ENCODE data around the gene HDAC1. TPM values are rescaled to one million over a fixed set of nuclear protein-coding genes. Genes with fewer than 3 reads are reported as not detected.

Gene HDAC1
- total and polyA plus RNA-seq, 2 of the 8 experiments (the other 6 are each of a cell fraction or from before 2014, with no cell fraction given), result 111 to 125 TPM

GRCh38 chr1:32352831-32353383 lies 61.0 kb downstream of the HDAC1 start:
- Histone ChIP-seq H3K4me1 (replicated peaks in 1 of 4; ENCODE audit: control insufficient read depth in 3 of 4, insufficient read depth in 4 of 4, low read length in 3 of 4) (peaks cover 0 to 9% (median 3%) of the 10 kb centered on the region in 4 experiments; a peak in 5 of 7 replicates), H3K18ac (ENCODE audit: extremely low read depth, low read length) (no peak overlapping the region; the same call in 1 of the 2 replicates), H4K8ac (ENCODE audit: extremely low read depth, insufficient read depth, low read length) (no peak overlapping the region), H4K5ac (ENCODE audit: insufficient read length, low read depth, low read length) (no peak overlapping the region), H3K9me3 (ENCODE audit: insufficient read depth in 2 of 2, low read depth in 1 of 2, low read length in 1 of 2) (peaks cover 6 to 12% of the 10 kb centered on the region in 2 experiments), H3K56ac (replicated peaks; ENCODE audit: insufficient read length, low read depth, low read length) (no peak overlapping the region), H2BK120ac (replicated peaks; ENCODE audit: low read depth, low read length) (no peak overlapping the region), H3K36me3 (ENCODE audit: control insufficient read depth in 2 of 4, insufficient read depth in 4 of 4, low read length in 3 of 4) (no peaks in the 10 kb centered on the region), H2AK5ac (ENCODE audit: low read depth, low read length) (no peak overlapping the region), H3K27ac (ENCODE audit: low read depth, low read length) (no peak overlapping the region), H2AFZ (ENCODE audit: low read length) (no peak overlapping the region), H3K79me1 (ENCODE audit: low read depth, low read length) (no peaks in the 10 kb centered on the region), H2BK12ac (ENCODE audit: low read depth, low read length) (no peak overlapping the region), H3K4me3 (ENCODE audit: extremely low read depth in 1 of 4, insufficient read depth in 2 of 4, low read depth in 3 of 4, low read length in 4 of 4) (no peak overlapping the region), H3K23me2 (ENCODE audit: low read depth, low read length) (peaks cover 6% of the 10 kb centered on the region; the same call in 1 of the 2 replicates), H3K27me3 (replicated peaks in 1 of 4; ENCODE audit: control insufficient read depth in 3 of 4, extremely low read depth in 1 of 4, insufficient read depth in 3 of 4, low read length in 3 of 4) (peaks cover 2 to 20% (median 14%) of the 10 kb centered on the region in 4 experiments), H2BK15ac (ENCODE audit: low read length) (0 out of 2 replicates have a peak overlapping the region, but pooled peaks have one; percentile 40), H4K20me1 (replicated peaks in 1 of 2; ENCODE audit: control insufficient read depth in 1 of 2, insufficient read depth in 2 of 2, low read length in 2 of 2) (peaks cover 0 to 2% of the 10 kb centered on the region in 2 experiments), H3K4me2 (ENCODE audit: insufficient read depth in 1 of 2, low read depth in 2 of 2, low read length in 2 of 2) (peak overlapping the region in 1 of 2 experiments; percentile 73; a peak in 1 of 4 replicates), H3K79me2 (ENCODE audit: control insufficient read depth in 1 of 2, insufficient read depth in 2 of 2, low read length in 2 of 2) (no peaks in the 10 kb centered on the region), H3K23ac (ENCODE audit: insufficient read length) (no peak overlapping the region), H4K91ac (replicated peaks; ENCODE audit: insufficient read length, low read length) (no peak overlapping the region), H2BK5ac (ENCODE audit: low read depth, low read length) (no peak overlapping the region), H3K9ac (replicated peaks in 1 of 4; ENCODE audit: extremely low read depth in 1 of 4, low read depth in 3 of 4, low read length in 3 of 4) (no peak overlapping the region), H2BK20ac (ENCODE audit: low read length) (no peak overlapping the region), H3K14ac (ENCODE audit: insufficient read length) (no peak overlapping the region), H3K4ac (replicated peaks; ENCODE audit: insufficient read length, low read depth, low read length) (no peak overlapping the region)
- ChIA-PET CTCF (ENCODE audit: partially characterized antibody) (interaction anchor here (0.6 to 1.7 kb wide), 4 partner anchors 19 to 267 kb away, joined by 3 to 4 read pairs (median 3); no protein-coding TSS in a partner anchor), POLR2A (ENCODE audit: partially characterized antibody) (interaction anchor here (1.0 to 17.1 kb wide), 15 partner anchors 8 to 152 kb away, joined by 3 to 321 read pairs (median 5); partner anchors contain the start of genes BSDC1, CCDC28B, FAM229A and IQCC)
- 79% methylated on average over 2 of the region's 2 CpGs; no CpG with 5 or more reads in 1 of the 2 experiments for WGBS, 2 experiments (ENCODE audit: extremely low coverage in 1 of 2, insufficient coverage in 1 of 2, insufficient read length in 1 of 2, insufficient replicate concordance in 2 of 2, low coverage in 1 of 2, low lambda C conversion rate in 2 of 2, missing lambda C conversion rate in 1 of 2)
- DNase-seq (ENCODE audit: low read depth in 1 of 2, low spot score in 2 of 2), result no peak
- no peak for FAIRE-seq
- no peak for TF ChIP-seq SRF (IDR thresholded peaks at IDR 0.05; ENCODE audit: low read depth, low read length)
- no peak for TF ChIP-seq KDM4A (IDR thresholded peaks at IDR 0.05; ENCODE audit: low read depth, low read length, severe bottlenecking)
- TF ChIP-seq GTF2F1 (IDR thresholded peaks at IDR 0.05; ENCODE audit: borderline replicate concordance, low read depth, low read length), result no peak
- no peak for TF ChIP-seq SIRT6 (IDR thresholded peaks at IDR 0.05; ENCODE audit: low read length)
- no peak for TF ChIP-seq CBX5 (IDR thresholded peaks at IDR 0.05; ENCODE audit: low read depth, low read length)
- TF ChIP-seq SP4 (IDR thresholded peaks at IDR 0.05; ENCODE audit: low read length), result no peak
- TF ChIP-seq KDM1A (IDR thresholded peaks at IDR 0.05; ENCODE audit: borderline replicate concordance, low read length), result no peak
- TF ChIP-seq NRF1 (IDR thresholded peaks at IDR 0.05; ENCODE audit: low read depth, low read length), result no peak
- TF ChIP-seq GABPA (IDR thresholded peaks at IDR 0.05; ENCODE audit: borderline replicate concordance, insufficient read depth, low read length), result no peak
- no peak for TF ChIP-seq TEAD4 (IDR thresholded peaks at IDR 0.05; ENCODE audit: low read depth, low read length)
- TF ChIP-seq CTBP2 (IDR thresholded peaks at IDR 0.05; ENCODE audit: borderline replicate concordance, insufficient read depth, insufficient read length, low read length), result no peak
- TF ChIP-seq TAF7 (optimal IDR thresholded peaks at IDR 0.05; ENCODE audit: borderline replicate concordance, low read depth, low read length), result no peak
- TF ChIP-seq POLR2A (IDR thresholded peaks at IDR 0.05; ENCODE audit: control extremely low read depth in 1 of 2, low read depth in 2 of 2, low read length in 2 of 2), result no peak
- no peak for TF ChIP-seq FOSL1 (IDR thresholded peaks at IDR 0.05; ENCODE audit: insufficient read depth, low read depth, low read length)
